HL-60 (cell line): ENCODE results near the gene AIM2.

Source experiments
- DNase-seq, 2 experiments: peaks; one replicate each; pipeline ENCODE4 v3.0.0-alpha.2; 2010 to 2020; ENCODE audit warnings: low read depth in 1 of 2, low spot score in 1 of 2
- H3K27ac ChIP-seq: fragments of 250-450 bp; sonication (Bioruptor Pico); replicated peaks from 2 replicates; pipeline ENCODE4 v1.5.1; 2020; ENCODE audit warnings: mild to moderate bottlenecking, moderate library complexity
- H3K27me3 ChIP-seq: fragments of 250-450 bp; sonication (Bioruptor Pico); 2 replicates; pipeline ENCODE4 v1.5.1; 2021; ENCODE audit warnings: mild to moderate bottlenecking, moderate library complexity; ENCODE audit not compliant: insufficient read depth, poor library complexity, severe bottlenecking
- H3K4me3 ChIP-seq: replicated peaks from 2 replicates; pipeline ENCODE4 v1.5.1; 2011; ENCODE audit warnings: mild to moderate bottlenecking, control low read depth, low read length; ENCODE audit not compliant: insufficient read depth
- GABPA ChIP-seq: IDR thresholded peaks from 2 replicates; pipeline ENCODE4 v1.6.1; 2012; ENCODE audit warnings: low read depth
- POLR2AphosphoS5 ChIP-seq: IDR thresholded peaks from 2 replicates; pipeline ENCODE4 v1.6.1; 2012; ENCODE audit warnings: low read depth
- SPI1 ChIP-seq: IDR thresholded peaks from 2 replicates; pipeline ENCODE4 v1.6.1; 2012; ENCODE audit warnings: low read depth, mild to moderate bottlenecking, borderline replicate concordance
- TF ChIP-seq, protein P1 (sequence below): IDR thresholded peaks from one replicate; pipeline ENCODE4 v1.5.1; 2011; ENCODE audit warnings: low read length, control low read depth, inconsistent platforms; ENCODE audit not compliant: insufficient read depth
- TF ChIP-seq, protein P2 (sequence below): IDR thresholded peaks from 2 replicates; pipeline ENCODE4 v1.6.1; 2012; ENCODE audit warnings: low read depth; ENCODE audit not compliant: insufficient replicate concordance

The AIM2 gene

DNA sequence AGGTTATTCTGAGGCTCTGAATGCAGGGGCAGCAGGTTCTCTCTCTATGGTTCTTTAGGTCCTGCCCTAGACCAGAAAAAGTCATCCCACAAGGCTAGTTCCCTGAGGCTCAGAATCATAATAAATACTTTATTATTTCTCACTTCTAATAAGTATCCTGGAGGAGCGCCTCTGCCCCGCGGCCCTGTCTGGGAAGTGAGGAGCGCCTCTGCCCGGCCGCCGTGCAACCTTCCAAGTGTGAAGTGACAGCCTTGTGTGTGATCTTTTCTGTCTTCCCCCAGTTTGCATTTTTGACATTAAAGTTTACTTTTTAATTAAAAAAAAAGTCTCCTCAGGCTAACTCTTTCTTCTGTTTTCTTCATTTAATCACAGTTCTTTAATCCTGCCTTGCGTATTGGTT is 11.5 kb downstream of the AIM2 start:
- Histone ChIP-seq H3K27ac (no peak overlapping the region), H3K27me3 (no peaks in the 10 kb centered on the region), H3K4me3 (no peak overlapping the region)
- TF ChIP-seq, protein P1, sequence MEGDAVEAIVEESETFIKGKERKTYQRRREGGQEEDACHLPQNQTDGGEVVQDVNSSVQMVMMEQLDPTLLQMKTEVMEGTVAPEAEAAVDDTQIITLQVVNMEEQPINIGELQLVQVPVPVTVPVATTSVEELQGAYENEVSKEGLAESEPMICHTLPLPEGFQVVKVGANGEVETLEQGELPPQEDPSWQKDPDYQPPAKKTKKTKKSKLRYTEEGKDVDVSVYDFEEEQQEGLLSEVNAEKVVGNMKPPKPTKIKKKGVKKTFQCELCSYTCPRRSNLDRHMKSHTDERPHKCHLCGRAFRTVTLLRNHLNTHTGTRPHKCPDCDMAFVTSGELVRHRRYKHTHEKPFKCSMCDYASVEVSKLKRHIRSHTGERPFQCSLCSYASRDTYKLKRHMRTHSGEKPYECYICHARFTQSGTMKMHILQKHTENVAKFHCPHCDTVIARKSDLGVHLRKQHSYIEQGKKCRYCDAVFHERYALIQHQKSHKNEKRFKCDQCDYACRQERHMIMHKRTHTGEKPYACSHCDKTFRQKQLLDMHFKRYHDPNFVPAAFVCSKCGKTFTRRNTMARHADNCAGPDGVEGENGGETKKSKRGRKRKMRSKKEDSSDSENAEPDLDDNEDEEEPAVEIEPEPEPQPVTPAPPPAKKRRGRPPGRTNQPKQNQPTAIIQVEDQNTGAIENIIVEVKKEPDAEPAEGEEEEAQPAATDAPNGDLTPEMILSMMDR: no peak
- TF ChIP-seq POLR2AphosphoS5: no peak
- TF ChIP-seq, protein P2, sequence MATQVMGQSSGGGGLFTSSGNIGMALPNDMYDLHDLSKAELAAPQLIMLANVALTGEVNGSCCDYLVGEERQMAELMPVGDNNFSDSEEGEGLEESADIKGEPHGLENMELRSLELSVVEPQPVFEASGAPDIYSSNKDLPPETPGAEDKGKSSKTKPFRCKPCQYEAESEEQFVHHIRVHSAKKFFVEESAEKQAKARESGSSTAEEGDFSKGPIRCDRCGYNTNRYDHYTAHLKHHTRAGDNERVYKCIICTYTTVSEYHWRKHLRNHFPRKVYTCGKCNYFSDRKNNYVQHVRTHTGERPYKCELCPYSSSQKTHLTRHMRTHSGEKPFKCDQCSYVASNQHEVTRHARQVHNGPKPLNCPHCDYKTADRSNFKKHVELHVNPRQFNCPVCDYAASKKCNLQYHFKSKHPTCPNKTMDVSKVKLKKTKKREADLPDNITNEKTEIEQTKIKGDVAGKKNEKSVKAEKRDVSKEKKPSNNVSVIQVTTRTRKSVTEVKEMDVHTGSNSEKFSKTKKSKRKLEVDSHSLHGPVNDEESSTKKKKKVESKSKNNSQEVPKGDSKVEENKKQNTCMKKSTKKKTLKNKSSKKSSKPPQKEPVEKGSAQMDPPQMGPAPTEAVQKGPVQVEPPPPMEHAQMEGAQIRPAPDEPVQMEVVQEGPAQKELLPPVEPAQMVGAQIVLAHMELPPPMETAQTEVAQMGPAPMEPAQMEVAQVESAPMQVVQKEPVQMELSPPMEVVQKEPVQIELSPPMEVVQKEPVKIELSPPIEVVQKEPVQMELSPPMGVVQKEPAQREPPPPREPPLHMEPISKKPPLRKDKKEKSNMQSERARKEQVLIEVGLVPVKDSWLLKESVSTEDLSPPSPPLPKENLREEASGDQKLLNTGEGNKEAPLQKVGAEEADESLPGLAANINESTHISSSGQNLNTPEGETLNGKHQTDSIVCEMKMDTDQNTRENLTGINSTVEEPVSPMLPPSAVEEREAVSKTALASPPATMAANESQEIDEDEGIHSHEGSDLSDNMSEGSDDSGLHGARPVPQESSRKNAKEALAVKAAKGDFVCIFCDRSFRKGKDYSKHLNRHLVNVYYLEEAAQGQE: no peak
- DNase-seq: no peak

DNA sequence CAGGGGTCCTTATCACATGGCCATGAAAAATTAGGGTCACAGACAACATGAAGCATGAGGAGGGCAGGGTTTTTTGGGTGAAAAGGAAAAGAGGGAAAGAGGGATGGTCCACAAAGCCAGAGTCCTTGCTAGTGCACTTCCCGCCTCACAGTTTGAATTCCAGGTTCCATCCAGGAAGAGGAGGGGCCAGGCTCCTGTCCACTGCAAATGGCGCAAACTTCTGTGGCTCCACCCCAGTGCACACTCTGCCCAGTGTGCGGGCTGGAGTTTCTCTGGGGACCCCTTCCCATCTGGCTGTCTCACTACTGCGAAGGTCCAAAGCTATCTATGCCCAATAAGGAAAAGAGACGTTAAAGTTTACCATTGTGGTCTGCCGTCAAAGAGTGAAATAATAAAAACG is 17.8 kb downstream of the AIM2 start:
- Histone ChIP-seq H3K4me3 (no peak overlapping the region), H3K27ac (no peak overlapping the region), H3K27me3 (no peaks in the 10 kb centered on the region)
- TF ChIP-seq, protein P2: no peak
- no peak for TF ChIP-seq POLR2AphosphoS5
- TF ChIP-seq GABPA: no peak
- no peak for TF ChIP-seq SPI1
- TF ChIP-seq, protein P1: no peak
- DNase-seq: no peak

DNA sequence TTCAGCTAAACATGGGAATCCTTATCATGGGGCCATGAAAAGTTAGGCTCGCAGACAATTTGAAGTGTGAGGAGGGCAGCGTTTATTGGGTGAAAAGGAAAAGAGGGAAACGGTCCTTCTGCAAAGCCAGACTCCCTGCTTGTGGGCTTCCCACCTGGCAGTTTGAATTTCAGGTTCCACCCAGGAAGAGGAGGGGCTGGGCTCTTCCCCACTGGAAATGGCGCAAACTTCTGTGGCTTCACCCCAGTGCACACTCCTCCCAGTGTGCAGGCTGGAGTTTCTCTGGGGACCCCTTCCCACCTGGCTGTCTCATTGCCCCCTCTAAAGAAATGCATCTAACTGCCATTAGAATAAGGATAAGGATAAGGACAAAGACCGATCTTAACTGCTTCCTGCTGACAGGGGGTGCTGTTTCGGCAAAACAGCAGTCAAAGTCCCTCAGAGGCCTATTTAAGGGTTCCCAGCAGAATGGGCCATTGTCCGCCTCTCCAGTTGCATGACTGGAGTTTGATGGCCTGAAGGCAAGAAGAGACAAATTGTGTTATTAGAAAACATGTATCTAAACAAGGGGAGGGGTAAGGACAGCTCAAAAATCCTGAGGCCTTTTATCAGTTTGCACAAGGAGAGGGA is 20.4 kb downstream of the AIM2 start:
- DNase-seq: peak; percentile 40 to 74
- Histone ChIP-seq H3K27me3 (no peaks in the 10 kb centered on the region), H3K27ac (peak overlapping the region; percentile 70), H3K4me3 (no peak overlapping the region)
- no peak for TF ChIP-seq SPI1
- no peak for TF ChIP-seq POLR2AphosphoS5
- TF ChIP-seq, protein P2: no peak
- no peak for TF ChIP-seq GABPA
- TF ChIP-seq, protein P1: no peak
